Measurements from ENCODE around the gene SPON2. TPM values are rescaled to one million over a fixed set of nuclear protein-coding genes. Genes with fewer than 3 reads are reported as not detected.

Gene SPON2
- total RNA-seq, 2 donors from 2014 or later, result 22.0 to 22.4 TPM

- Histone ChIP-seq H3K27ac (no peak overlapping the region), H3K4me3 (no peak overlapping the region), H3K36me3 (no peaks in the 10 kb centered on the region), H3K9ac (ENCODE audit: low read depth in 2 of 2, low read length in 2 of 2) (no peak overlapping the region), H3K27me3 (no peaks in the 10 kb centered on the region), H3K4me1 (no peaks in the 10 kb centered on the region), H3K9me3 (no peaks in the 10 kb centered on the region)
- TF ChIP-seq CTCF (IDR thresholded peaks at IDR 0.05), result no peak
- intact Hi-C loops (cut with DNase I), result no loop called here
- peak; percentile 22 for DNase-seq
Observed at GRCh38 chr4:1198098-1198844, 25.9 kb upstream of the SPON2 start.

GRCh38 chr4:1196421-1197183 lies 24.2 kb upstream of the SPON2 start:
- H3K27me3 ChIP-seq, result no peaks in the 10 kb centered on the region
- no peak for TF ChIP-seq CTCF (IDR thresholded peaks at IDR 0.05)
- H3K4me1 ChIP-seq, result peaks cover 15% of the 10 kb centered on the region
- H3K4me3 ChIP-seq, result no peak overlapping the region
- no peaks in the 10 kb centered on the region for H3K36me3 ChIP-seq
- no peaks in the 10 kb centered on the region for H3K9me3 ChIP-seq
- intact Hi-C loops (cut with DNase I), result no loop called here
- no peak overlapping the region for H3K27ac ChIP-seq
- DNase-seq, result no peak
- H3K9ac ChIP-seq (ENCODE audit: low read depth in 2 of 2, low read length in 2 of 2), result no peak overlapping the region

GRCh38 chr4:1195891-1196401 lies 23.6 kb upstream of the SPON2 start:
- peaks cover 16% of the 10 kb centered on the region for H3K4me1 ChIP-seq
- H3K27ac ChIP-seq, result no peak overlapping the region

DNA sequence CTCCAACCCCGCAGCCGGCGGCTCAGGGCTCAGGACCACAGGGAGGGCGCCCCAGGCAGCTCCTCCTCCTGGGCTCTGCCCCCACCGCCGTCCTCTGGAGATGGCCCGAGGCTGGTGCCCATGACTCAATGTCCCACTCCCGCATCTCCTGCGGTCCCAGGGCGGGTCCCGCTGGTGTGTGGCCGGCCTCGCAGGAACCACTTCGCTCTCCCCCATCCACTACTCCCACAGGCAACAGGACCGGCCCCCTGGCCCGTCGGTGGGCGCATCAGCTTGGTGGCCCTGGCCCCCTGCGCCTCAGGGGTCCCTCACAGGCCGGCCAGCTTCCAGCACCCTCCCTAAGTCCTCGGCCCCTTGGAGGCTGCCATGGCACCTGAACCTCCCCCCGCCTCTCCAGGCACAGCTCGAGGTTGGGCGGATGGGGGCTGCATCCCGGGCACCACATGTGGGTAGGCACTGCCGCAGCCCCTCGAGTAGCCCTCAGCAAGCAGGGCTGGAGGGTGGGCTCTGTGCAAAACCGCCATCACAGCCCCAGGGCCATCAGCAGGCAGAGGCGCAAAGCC lies 22.8 kb upstream of the SPON2 start:
- Histone ChIP-seq H3K4me1 (peaks cover 16% of the 10 kb centered on the region), H3K9me3 (no peaks in the 10 kb centered on the region), H3K27me3 (no peaks in the 10 kb centered on the region), H3K4me3 (no peak overlapping the region), H3K9ac (ENCODE audit: low read depth in 2 of 2, low read length in 2 of 2) (peak overlapping the region in 1 of 2 donors; percentile 43), H3K36me3 (no peaks in the 10 kb centered on the region), H3K27ac (no peak overlapping the region)
- TF ChIP-seq CTCF (IDR thresholded peaks at IDR 0.05), result no peak
- DNase-seq, result peak; percentile 21
- intact Hi-C loops (cut with DNase I), result no loop called here

More at GRCh38 chr4:1195891-1196401, 23.6 kb upstream of the SPON2 start:
- Histone ChIP-seq H3K9ac (ENCODE audit: low read depth in 2 of 2, low read length in 2 of 2) (no peak overlapping the region), H3K36me3 (no peaks in the 10 kb centered on the region), H3K4me3 (no peak overlapping the region), H3K27me3 (no peaks in the 10 kb centered on the region), H3K9me3 (no peaks in the 10 kb centered on the region)
- no peak for TF ChIP-seq CTCF (IDR thresholded peaks at IDR 0.05)
- intact Hi-C loops (cut with DNase I), result no loop called here
- peak; percentile 18 for DNase-seq

Data from colonic mucosa (tissue), 4 donors.